GM19328 (cell line): Measurements from ENCODE around the gene LRAT.
"Not testable (repeated sequence)": the region's sequence is repeated elsewhere in the genome, so short reads cannot be mapped to it uniquely, and the experiment has no call there.

Experiments used
- ATAC-seq: cut with Tn5 transposase; IDR thresholded peaks from one replicate; pipeline ENCODE4 v1.9.1; 2021; ENCODE audit warnings: mild to moderate bottlenecking, moderate library complexity; ENCODE audit not compliant: unreplicated experiment

LRAT gene

GRCh38 chr4:154743683-154744340, at the start of gene LRAT:
Gene LRAT, plus strand, starts transcription at chr4:154744000. Its CDS starts 327 bp downstream, at chr4:154744327.
- ATAC-seq = no peak

GRCh38 chr4:154707877-154708276, 35.9 kb upstream of the LRAT start:
- ATAC-seq = no peak

DNA sequence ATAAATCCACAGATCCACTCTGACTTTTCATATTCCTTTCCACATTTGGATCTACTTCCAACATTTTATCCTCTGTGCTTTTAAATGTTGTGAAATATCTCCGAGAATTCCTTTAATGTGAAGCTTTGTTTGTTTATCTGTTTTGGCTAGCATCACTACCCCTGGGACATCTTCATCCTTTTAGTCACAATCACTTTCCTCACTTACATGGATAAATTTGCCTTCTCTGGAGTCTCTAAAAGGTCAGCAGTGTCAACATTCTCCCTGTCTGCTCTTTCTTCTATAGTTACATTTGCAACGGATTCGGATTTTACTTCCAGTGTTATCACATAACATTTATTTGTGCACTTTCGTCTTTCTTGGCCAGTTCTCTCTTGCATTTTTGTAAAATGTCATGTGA, 34.2 kb upstream of the LRAT start:
- ATAC-seq = no peak

DNA sequence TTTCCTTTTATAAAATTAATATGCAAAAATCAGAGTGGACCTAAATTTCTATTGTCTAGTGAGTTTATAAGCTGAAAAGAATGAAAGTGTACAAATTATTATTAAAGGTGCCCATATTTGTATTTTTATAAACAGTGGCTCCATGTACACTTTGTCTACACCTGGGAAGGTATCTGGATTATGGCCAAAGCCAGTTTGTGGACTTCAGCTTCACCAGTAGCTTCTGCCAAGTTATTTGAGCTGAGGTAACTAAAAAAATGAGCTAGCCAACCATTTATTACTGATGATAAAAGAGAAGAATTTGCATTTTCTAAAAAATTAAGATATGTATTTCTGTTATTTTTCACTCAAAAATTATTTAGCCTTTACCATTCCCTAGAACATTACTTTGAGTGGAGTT, 32.3 kb upstream of the LRAT start:
- ATAC-seq = no peak

- ATAC-seq = no peak
These were observed 29.3 kb upstream of the LRAT start for GRCh38 chr4:154714339-154715040.

DNA sequence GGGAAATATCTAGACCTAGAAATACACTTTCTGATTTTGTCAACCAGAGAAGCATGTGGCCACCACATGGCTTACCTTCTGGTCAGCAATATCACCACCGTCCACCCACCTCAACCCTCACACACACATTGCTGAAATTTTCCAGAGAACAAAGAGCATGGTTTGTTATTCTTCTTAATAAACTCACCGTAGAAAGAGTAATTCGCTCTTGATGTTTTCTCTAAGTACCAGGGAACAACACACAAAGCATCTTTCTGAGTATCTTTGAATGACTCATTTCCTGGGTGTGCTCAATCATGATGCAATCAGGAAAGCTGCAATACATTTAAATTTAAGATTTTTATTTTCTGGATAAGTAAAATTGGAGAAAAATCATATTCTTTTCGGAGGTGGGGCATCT, 24.7 kb upstream of the LRAT start:
- no peak for ATAC-seq

DNA sequence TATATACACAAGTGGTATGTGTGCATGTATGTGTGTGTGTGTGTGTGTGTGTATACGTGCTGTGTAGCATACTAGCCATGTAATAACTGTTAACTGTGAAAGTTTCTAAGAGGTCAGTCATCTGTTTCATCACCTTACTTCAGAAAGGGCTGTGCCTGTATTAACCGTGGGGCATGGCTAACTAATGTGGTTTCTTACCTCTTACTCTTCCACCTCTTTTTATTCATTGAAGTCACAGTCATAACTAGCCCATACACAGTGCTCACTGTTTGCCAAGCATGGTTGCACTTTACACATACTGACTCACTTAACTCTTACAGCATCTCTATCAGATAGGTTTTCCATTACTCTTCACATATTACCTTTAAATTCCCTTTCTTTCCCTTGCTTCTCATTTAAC, 23.7 kb upstream of the LRAT start:
- no peak for ATAC-seq

DNA sequence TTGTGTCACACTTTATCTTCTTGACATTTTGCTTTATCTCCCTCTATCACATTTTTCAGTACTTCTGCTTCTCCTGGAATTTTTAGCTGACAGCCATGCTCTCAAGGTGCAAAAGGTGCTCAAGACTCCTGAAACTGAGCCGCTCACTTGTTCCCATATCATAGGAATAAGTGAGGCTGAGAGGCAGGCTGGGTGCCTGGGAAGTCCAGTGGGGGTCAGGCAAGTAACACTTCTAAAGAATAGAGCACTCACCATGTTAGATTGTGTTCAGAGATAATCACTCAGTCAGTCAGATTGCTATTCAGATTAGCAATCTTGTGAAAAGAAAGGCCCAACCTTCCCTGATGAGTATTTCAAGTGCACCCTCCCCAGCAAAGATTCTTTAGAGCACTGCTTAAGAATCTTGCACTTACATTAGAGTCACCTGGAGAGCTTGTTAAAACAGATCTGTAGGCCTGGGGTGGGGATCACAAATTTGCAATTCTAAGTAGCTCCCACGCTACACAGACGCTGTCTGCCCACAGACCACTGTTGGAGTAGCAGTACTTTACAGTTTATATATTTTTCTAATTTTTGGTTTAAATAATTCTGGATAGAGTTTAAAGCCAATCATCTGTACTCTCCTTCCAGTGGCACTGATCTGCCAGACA, 23.1 kb upstream of the LRAT start:
- no peak for ATAC-seq

GRCh38 chr4:154722262-154722661, 21.5 kb upstream of the LRAT start:
- ATAC-seq = no peak

GRCh38 chr4:154723601-154724000, 20.2 kb upstream of the LRAT start:
- not testable (repeated sequence) for ATAC-seq

DNA sequence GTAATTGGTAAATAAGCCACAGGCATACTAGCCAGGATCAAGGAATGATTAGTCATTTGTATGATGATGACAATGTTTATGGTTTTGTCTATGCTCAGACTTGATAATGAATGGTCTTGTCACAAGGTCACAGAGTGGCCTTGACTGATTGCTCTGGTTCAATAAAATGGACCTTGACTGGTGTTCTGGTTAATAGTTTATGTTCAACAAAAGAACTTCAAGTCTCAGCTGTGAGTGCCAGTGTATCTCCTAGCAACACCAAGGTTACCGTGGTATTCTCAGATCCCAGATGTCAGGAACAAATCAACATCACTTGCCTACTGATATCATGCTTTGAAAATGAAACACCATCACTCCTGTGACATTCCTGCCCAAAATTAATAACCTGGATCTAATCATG, 16.3 kb upstream of the LRAT start:
- no peak for ATAC-seq

GRCh38 chr4:154731756-154732155, 12.0 kb upstream of the LRAT start:
- no peak for ATAC-seq

DNA sequence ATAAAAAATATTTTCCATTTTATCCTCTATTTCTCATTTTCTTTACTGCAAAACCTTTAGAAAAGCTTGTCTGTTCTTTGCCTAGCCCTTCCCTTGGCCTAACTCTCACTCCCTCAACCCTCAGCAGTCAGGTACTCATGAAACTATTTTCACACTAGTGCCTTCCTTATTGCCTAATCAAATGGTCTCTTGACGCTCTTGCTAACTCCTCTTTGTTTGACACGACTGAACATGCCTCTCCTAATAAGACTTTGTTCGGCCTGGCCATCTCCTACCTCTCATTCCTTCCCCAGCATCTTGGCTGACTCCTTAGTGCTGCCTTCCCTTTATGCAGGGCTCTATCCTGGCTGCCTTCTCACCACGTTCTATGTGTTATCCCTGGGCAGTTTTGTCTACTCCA, 11.1 kb upstream of the LRAT start:
- ATAC-seq = no peak

DNA sequence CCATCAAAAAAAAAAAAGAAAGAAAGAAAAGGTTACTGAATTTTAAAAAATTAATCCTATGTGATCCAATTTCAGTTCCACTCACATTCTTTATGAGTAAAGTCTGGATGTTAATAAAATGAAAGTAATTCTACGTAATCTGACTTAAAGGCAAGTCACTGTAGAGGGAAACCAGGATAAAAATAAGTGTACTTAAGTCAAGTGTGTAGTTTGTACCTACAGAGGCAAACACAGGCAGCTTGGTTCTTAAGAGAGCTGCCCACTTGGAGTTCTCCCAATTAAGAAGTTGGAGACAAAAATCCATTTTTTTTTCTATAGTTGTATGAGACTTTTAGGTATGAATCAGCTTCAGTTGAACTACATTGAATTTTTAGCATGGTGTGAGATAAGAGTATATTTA, 7.0 kb upstream of the LRAT start:
- ATAC-seq = no peak

GRCh38 chr4:154738426-154738825, 5.4 kb upstream of the LRAT start:
- no peak for ATAC-seq

DNA sequence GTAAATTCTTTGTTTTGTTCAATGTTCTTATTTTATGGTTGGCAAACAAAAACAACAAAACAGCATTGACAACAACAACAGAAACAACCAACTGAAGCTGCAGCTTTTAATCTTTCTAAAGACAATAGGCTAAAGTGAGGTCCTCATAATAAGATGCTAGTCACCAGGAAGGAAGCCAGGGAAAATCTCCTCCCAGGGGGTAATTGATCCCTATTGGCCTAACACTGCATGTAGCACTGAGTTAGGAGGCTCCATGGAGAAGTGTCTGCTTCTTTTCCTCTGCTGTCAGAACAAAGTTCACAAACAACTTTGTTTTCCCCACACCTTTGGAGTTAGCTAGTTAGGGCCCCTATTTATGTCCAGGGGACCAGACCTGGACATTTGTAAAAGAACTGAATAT, 4.7 kb upstream of the LRAT start:
- ATAC-seq = no peak

DNA sequence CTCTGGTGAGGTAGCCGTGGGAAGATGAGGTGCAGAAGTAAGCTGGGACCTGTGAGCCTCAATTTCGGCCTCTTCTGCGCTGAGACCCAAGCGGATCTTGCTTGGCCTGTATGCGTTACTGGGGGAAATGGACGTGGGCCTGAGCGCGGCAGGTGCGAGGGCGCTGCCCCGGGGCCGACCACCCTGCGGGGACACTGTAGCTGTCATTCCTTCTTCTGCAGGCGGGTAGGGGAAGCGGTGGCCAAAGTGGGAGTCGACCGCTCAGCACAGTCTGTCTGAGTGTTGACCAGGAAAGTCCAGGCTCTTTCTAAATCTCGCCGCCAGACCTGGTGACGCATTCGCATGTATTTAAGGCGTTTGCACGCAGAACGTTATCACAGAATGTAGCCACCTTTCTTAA, 3.3 kb upstream of the LRAT start:
- ATAC-seq = no peak

DNA sequence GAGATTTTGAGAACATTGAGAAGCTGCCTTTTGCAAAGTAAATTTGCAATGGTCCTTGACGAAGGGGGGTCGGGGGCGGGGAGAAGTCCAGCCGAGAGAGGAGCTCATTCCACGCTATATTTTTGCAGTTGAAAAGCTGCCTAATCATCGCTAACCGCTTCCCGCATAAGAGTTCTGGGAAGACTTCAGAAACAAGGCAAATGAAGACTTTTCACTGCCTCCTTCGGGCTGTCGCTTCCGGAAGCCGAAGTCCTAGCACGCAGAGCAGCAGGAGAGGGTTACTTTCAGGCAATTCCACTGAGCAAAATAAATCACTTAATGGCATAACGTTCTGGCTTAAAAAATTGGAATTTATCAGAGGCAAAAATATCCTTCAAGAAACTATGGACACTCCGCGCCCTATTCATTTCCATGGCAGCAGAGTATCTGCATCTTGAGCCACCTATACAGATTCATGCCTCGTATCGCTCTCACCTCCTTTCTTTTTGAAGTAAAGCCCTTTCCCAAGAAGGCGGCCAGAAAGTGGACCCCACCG, 2.6 kb upstream of the LRAT start:
- no peak for ATAC-seq

- ATAC-seq = no peak
These were observed 1.6 kb upstream of the LRAT start for GRCh38 chr4:154741922-154742850.

DNA sequence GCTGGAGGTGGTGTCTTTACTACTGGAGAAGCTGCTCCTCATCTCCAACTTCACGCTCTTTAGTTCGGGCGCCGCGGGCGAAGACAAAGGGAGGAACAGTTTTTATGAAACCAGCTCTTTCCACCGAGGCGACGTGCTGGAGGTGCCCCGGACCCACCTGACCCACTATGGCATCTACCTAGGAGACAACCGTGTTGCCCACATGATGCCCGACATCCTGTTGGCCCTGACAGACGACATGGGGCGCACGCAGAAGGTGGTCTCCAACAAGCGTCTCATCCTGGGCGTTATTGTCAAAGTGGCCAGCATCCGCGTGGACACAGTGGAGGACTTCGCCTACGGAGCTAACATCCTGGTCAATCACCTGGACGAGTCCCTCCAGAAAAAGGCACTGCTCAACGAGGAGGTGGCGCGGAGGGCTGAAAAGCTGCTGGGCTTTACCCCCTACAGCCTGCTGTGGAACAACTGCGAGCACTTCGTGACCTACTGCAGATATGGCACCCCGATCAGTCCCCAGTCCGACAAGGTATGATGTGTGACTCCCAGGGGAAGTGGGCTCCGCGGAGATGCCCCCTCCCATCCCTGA, 634 bp downstream of the LRAT start:
- ATAC-seq = no peak

DNA sequence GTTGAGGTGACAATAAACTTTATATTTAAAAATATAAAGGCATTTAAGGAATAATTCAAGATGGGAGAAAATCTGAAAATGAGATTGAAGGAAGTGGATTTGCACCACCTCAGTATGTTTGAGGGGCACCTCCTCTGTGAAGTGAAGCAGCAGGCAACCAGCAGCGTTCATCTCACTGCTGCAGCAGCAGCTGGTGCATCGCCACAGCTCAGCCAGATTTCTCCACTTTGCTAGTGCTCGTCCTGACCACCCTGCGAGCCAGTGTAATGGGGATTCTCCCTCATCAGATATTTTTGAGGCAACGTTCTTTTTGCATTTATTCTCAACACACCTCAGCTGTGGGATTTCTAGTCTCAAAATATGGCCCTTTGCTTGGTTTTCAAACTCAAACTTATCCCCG, 13.9 kb downstream of the LRAT start:
- ATAC-seq = no peak
